GM18867 (cell line): ENCODE data around the gene PCDHGA9.
"Not testable (repeated sequence)": the region's sequence is repeated elsewhere in the genome, so short reads cannot be mapped to it uniquely, and the experiment has no call there.

Experiments
- ATAC-seq: cut with Tn5 transposase; IDR thresholded peaks from one replicate; pipeline ENCODE4 v1.9.1; 2021; ENCODE audit warnings: mild to moderate bottlenecking, moderate library complexity; ENCODE audit not compliant: unreplicated experiment

PCDHGA9 gene

DNA sequence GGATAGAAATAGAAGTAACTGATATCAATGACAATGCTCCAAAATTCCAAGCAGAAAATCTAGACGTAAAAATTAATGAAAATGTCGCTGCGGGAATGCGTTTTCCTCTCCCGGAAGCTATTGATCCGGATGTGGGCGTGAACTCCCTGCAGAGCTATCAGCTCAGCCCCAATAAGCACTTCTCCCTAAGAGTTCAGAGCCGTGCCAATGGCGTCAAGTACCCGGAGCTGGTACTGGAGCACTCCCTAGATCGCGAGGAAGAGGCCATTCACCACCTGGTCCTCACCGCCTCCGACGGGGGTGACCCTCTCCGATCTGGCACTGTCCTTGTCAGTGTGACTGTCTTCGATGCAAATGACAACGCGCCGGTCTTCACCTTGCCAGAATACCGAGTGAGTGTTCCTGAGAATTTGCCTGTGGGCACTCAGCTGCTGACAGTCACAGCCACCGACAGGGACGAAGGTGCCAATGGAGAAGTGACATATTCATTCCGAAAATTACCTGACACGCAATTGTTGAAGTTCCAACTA is 11.0 kb downstream of the PCDHGA9 start:
- no peak for ATAC-seq

DNA sequence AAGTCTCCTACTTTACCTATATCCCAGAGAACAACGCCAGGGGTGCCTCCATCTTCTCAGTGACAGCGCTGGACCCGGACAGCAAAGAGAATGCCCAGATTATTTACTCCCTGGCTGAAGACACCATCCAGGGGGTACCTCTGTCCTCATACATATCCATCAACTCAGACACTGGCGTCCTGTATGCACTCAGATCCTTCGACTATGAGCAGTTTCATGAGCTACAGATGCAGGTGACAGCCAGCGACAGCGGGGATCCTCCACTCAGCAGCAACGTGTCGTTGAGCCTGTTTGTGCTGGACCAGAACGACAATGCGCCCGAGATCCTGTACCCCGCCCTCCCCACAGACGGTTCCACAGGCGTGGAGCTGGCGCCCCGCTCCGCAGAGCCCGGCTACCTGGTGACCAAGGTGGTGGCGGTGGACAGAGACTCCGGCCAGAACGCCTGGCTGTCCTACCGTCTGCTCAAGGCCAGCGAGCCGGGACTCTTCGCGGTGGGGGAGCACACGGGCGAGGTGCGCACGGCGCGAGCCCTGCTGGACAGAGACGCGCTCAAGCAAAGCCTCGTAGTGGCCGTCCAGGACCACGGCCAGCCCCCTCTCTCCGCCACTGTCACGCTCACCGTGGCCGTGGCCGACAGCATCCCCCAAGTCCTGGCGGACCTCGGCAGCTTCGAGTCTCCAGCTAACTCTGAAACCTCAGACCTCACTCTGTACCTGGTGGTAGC is 12.1 kb downstream of the PCDHGA9 start:
- not testable (repeated sequence) for ATAC-seq

DNA sequence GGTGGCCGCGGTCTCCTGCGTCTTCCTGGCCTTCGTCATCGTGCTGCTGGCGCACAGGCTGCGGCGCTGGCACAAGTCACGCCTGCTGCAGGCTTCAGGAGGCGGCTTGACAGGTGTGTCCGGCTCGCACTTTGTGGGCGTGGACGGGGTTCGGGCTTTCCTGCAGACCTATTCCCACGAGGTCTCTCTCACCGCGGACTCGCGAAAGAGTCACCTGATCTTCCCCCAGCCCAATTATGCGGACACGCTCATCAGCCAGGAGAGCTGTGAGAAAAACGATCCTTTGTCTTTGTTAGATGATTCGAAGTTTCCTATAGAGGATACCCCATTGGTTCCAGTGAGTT is 12.7 kb downstream of the PCDHGA9 start:
- not testable (repeated sequence) for ATAC-seq

DNA sequence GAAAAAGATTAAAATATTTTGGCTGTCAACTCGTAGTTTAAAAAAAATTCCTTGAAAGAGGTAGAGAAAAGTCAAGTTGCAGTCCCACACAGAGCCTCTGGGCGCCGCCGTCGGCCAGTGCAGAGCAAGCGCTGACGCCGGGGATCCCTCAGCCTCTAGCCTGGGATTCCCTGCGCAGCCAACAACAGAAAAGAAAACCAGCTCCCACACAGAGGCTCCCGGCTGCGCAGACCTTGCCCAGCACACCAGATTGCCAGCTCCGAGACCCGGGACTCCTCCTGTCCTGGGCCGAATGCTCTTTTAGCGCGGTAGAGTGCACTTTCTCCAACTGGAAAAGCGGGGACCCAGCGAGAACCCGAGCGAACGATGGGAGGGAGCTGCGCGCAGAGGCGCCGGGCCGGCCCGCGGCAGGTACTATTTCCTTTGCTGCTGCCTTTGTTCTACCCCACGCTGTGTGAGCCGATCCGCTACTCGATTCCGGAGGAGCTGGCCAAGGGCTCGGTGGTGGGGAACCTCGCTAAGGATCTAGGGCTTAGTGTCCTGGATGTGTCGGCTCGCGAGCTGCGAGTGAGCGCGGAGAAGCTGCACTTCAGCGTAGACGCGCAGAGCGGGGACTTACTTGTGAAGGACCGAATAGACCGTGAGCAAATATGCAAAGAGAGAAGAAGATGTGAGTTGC is 15.1 kb downstream of the PCDHGA9 start, which contains the start of gene PCDHGB7:
TSS of gene PCDHGB7 (plus strand) at position 184 of the 679 bp plus-strand sequence. CDS start at position 367, 183 bp downstream.
- ATAC-seq, result peak; percentile 57

DNA sequence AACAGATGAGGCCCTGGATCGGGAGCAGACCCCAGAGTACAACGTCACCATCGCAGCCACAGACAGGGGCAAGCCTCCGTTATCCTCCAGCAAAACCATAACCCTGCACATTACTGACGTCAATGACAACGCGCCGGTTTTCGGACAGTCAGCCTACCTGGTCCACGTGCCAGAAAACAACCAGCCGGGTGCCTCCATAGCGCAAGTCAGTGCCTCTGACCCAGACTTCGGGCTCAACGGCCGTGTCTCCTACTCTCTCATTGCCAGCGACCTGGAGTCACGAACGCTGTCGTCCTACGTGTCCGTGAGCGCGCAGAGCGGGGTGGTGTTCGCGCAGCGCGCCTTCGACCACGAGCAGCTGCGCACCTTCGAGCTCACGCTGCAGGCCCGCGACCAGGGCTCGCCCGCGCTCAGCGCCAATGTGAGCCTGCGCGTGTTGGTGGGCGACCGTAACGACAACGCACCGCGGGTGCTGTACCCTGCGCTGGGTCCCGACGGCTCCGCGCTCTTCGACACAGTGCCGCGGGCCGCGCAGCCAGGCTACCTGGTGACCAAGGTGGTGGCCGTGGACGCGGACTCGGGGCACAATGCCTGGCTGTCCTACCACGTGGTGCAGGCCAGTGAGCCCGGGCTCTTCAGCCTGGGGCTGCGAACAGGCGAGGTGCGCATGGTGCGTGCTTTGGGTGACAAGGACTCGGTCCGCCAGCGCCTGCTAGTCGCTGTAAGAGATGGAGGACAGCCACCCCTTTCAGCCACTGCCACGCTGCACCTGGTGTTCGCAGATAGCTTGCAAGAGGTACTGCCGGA is 16.7 kb downstream of the PCDHGA9 start:
- ATAC-seq, result no peak

DNA sequence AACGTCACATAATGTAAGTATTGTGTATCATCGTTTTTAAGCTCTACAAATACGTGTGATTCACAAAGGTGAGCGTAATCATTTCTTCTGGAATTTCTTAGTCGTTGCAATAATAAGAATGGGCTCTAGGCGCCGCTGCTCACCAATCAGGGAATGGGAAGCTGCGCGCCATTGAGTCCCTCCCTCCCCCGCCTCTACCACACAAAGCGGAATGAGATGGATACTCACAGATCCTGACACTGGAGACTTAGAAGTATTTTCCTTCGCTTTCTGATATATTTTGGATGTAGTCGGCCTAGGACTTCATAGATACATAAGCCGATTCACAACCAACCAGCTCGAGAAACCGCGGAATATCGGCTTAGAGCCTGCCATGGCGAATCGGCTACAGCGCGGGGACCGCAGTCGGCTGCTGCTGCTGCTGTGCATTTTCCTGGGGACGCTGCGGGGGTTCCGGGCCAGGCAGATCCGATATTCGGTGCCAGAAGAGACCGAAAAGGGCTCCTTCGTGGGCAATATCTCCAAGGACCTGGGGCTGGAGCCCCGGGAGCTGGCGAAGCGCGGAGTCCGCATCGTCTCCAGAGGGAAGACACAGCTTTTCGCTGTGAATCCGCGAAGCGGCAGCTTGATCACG is 18.4 kb downstream of the PCDHGA9 start, which contains the start of gene PCDHGA11:
TSS of gene PCDHGA11 (plus strand) at position 197 of the 634 bp plus-strand sequence. CDS start at position 374, 177 bp downstream.
- ATAC-seq, result no peak

DNA sequence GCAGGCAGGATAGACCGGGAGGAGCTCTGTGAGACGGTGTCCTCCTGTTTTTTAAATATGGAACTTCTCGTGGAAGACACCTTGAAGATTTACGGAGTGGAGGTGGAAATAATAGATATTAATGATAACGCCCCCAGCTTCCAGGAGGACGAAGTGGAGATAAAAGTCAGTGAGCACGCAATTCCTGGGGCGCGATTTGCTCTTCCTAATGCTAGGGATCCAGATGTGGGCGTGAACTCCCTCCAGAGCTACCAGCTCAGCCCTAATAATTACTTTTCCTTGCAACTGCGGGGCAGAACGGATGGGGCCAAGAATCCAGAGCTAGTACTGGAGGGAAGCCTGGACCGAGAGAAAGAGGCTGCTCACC is 18.9 kb downstream of the PCDHGA9 start:
- no peak for ATAC-seq

DNA sequence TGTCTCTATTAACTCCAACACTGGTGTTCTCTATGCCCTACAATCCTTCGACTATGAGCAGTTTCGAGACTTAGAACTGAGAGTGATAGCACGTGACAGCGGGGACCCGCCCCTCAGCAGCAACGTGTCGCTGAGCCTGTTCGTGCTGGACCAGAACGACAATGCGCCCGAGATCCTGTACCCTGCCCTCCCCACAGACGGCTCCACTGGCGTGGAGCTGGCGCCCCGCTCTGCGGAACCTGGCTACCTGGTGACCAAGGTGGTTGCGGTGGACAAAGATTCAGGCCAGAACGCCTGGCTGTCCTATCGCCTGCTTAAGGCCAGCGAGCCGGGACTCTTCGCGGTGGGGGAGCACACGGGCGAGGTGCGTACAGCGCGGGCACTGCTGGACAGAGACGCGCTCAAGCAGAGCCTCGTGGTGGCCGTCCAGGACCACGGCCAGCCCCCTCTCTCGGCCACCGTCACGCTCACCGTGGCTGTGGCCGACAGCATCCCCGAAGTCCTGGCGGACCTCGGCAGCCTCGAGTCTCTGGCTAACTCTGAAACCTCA is 20.2 kb downstream of the PCDHGA9 start:
- ATAC-seq, result no peak

DNA sequence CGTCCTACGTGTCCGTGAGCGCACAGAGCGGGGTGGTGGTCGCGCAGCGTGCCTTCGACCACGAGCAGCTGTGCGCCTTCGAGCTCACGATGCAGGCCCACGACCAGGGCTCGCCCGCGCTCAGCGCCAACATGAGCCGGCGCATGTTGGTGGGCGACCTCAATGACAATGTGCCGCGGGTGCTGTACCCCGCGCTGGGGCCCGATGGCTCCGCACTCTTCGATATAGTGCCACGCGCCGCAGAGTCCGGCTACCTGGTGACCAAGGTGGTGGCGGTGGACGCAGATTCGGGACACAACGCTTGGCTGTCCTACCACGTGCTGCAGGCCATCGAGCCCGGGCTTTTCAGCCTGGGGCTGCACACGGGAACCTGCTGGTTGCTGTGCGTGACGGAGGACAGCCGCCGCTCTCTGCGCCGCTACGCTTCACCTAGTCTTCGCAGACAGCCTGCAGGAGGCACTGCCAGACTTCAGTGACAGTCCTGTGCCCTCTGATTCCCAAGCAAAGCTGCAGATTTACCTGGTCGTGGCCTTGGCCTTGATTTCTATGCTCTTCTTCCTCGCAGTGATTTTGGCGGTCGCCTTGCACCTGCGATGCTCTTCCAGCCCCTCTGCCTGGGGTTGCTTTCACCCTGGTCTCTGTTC is 25.3 kb downstream of the PCDHGA9 start:
- no peak for ATAC-seq

DNA sequence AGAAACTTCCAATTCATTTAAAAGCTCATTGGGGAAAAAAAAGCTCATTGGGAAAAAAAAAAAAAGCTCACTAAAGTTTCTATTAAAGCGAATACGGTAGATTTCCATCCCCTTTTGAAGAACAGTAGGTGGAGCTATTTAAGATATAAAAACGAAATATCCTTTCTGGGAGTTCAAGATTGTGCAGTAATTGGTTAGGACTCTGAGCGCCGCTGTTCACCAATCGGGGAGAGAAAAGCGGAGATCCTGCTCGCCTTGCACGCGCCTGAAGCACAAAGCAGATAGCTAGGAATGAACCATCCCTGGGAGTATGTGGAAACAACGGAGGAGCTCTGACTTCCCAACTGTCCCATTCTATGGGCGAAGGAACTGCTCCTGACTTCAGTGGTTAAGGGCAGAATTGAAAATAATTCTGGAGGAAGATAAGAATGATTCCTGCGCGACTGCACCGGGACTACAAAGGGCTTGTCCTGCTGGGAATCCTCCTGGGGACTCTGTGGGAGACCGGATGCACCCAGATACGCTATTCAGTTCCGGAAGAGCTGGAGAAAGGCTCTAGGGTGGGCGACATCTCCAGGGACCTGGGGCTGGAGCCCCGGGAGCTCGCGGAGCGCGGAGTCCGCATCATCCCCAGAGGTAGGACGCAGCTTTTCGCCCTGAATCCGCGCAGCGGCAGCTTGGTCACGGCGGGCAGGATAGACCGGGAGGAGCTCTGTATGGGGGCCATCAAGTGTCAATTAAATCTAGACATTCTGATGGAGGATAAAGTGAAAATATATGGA is 27.9 kb downstream of the PCDHGA9 start, which contains the start of gene PCDHGA12:
TSS of gene PCDHGA12 (plus strand) at position 176 of the 782 bp plus-strand sequence. CDS start at position 429, 253 bp downstream.
- peak; percentile 86 for ATAC-seq

DNA sequence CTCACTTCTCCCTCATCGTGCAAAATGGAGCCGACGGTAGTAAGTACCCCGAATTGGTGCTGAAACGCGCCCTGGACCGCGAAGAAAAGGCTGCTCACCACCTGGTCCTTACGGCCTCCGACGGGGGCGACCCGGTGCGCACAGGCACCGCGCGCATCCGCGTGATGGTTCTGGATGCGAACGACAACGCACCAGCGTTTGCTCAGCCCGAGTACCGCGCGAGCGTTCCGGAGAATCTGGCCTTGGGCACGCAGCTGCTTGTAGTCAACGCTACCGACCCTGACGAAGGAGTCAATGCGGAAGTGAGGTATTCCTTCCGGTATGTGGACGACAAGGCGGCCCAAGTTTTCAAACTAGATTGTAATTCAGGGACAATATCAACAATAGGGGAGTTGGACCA is 28.7 kb downstream of the PCDHGA9 start:
- ATAC-seq, result peak; percentile 53

DNA sequence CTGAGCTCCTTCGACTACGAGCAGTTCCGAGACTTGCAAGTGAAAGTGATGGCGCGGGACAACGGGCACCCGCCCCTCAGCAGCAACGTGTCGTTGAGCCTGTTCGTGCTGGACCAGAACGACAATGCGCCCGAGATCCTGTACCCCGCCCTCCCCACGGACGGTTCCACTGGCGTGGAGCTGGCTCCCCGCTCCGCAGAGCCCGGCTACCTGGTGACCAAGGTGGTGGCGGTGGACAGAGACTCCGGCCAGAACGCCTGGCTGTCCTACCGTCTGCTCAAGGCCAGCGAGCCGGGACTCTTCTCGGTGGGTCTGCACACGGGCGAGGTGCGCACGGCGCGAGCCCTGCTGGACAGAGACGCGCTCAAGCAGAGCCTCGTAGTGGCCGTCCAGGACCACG is 29.7 kb downstream of the PCDHGA9 start:
- not testable (repeated sequence) for ATAC-seq

DNA sequence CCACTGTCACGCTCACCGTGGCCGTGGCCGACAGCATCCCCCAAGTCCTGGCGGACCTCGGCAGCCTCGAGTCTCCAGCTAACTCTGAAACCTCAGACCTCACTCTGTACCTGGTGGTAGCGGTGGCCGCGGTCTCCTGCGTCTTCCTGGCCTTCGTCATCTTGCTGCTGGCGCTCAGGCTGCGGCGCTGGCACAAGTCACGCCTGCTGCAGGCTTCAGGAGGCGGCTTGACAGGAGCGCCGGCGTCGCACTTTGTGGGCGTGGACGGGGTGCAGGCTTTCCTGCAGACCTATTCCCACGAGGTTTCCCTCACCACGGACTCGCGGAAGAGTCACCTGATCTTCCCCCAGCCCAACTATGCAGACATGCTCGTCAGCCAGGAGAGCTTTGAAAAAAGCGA is 30.1 kb downstream of the PCDHGA9 start:
- not testable (repeated sequence) for ATAC-seq

DNA sequence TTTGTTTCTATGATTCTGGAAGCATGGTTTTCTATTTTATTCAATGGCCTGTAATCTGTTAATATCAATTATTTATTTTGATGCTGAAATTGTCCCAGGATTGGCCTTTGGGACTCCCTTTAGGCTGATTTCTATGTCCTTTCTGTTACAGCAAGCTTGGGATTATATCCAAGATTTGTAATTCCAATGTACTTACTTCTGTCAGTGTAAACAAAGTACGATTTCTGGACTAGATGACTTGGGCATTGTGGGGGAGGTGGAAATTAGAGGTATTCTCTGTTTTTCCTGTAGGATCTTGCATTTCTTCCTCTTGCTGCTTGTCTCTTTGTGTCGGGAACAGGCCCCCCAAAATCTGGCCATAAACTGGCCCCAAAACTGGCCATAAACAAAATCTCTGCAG is 31.4 kb downstream of the PCDHGA9 start:
- no peak for ATAC-seq

DNA sequence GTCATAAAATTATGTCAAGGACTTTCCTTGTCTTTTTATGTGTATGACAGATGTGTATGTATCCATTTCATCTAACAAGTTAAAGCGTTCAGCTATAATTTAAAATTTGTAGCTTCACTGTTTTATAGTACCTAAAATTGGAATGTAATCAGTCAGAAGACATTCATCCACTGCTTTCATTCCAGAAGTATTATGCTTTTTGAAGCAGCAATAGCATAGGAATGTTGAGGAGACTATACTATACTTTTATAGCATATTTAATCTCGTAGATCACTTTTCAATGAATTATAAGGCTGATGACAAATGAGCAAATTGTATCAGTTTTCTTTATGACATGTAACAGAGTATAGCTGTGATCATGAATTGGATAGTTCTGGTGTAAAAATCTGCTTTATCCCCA is 34.6 kb downstream of the PCDHGA9 start:
- no peak for ATAC-seq

DNA sequence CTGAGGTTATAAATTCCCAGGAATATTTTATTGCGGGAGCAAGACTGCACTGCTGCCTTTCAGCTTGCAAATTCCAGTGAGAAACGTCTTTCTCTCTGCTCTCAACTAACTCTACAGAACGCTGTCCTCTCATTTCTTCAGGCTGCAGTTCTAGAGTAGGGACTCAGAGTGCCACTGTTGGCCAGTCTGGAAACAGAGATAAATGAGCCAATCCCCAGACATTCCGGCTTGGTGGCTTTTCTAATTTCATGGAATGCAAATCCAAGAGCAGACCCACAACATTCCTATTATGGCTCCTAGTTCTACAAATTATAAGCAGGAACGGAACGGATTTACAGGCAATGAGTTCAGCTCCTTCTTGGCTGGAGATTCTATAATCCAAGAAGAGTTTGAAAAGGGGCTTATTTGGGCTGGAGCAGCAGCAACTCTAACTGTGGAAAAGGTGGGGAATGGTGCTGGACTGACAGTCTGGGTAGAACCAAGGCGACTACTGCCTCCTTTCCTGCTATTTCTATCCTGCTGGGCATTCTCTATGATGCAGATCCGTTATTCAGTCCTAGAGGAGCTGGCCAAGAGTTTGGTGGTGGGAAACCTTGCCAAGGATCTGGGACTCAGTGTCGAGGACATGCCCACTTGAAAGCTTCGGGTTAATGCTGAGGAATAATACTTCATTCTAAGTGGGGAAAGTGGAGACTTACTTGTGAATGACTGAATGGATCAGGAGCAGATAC is 37.0 kb downstream of the PCDHGA9 start:
- no peak for ATAC-seq

DNA sequence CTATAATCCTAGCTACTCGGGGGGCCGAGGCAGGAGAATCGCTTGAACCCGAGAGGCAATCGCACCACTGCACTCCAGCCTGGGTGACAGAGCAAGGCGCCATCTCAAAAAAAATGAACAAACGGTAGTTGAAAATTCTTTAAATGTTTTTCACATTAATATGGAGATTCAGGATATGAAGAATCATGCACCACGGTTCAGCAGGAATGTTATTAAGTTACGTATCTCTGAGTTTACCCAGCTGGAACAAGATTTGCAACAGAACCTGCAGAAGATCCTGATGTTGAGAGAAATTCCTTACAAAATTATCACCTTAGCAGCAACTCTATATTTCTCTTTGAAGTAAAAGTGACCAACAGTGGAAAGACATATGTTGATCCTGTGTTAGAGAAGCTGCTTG is 37.8 kb downstream of the PCDHGA9 start:
- no peak for ATAC-seq

DNA sequence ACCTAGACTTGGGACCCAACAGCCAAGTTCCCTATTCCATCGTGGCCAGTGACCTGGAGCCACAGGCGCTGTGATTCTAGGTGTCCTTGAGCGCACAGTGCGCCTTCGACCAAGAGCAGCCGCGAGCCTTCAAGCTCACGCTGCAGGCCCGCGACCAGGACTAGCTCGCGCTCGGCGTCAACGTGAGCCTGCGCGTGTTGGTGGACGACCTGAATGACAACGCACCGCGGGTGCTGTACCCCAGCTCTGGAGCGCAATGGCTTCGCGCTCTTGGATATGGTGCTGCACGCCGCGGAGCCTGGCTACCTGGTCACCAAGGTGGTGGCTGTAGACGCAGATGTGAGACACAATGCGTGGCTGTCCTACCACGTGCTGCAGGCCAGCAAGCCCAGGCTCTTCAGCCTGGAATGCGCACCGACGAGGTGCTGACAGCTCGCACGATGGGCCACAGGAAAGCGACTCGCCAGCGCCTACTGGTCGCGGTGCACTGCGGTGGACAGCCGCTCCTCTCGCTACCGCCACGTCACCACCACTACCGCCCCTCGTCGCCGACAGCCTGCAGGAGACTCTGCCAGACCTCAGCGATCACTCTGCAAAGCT is 39.1 kb downstream of the PCDHGA9 start:
- ATAC-seq, result no peak
